Activated T-cell treated with anti-CD3 and anti-CD28 coated beads, Interleukin-2, amount 50 U/mL, for 24 hours (primary cell): Measurements from ENCODE around the gene GPR89B.
"Not testable (repeated sequence)": the region's sequence is repeated elsewhere in the genome, so short reads cannot be mapped to it uniquely, and the experiment has no call there.

Source experiments
- DNase-seq: peaks from one replicate; pipeline ENCODE4 v3.0.0-alpha.2; 2020
- H3K27ac Mint-ChIP-seq: 2 replicates; pipeline ENCODE4 v1.8.0; 2020; ENCODE audit warnings: mild to moderate bottlenecking, mixed read lengths
- H3K27me3 Mint-ChIP-seq: 2 replicates; pipeline ENCODE4 v1.8.0; 2020; ENCODE audit warnings: mixed read lengths
- H3K36me3 Mint-ChIP-seq: 2 replicates; pipeline ENCODE4 v1.8.0; 2020; ENCODE audit warnings: low read depth, mixed read lengths
- H3K4me1 Mint-ChIP-seq: 2 replicates; pipeline ENCODE4 v1.8.0; 2020; ENCODE audit warnings: low read depth, mixed read lengths
- H3K4me3 Mint-ChIP-seq: 2 replicates; pipeline ENCODE4 v1.8.0; 2020; ENCODE audit warnings: mild to moderate bottlenecking, moderate library complexity, mixed read lengths
- H3K9me3 Mint-ChIP-seq: 2 replicates; pipeline ENCODE4 v1.8.0; 2020; ENCODE audit warnings: mixed read lengths

Gene GPR89B

GRCh38 chr1:147913362-147913942, 14.8 kb upstream of the GPR89B start:
- no peak overlapping the region for H3K27ac Mint-ChIP-seq

GRCh38 chr1:147919896-147920295, 8.3 kb upstream of the GPR89B start:
- H3K27ac Mint-ChIP-seq: no peak overlapping the region
- peaks cover 4% of the 10 kb centered on the region for H3K4me1 Mint-ChIP-seq
- peaks cover 20% of the 10 kb centered on the region for H3K27me3 Mint-ChIP-seq
- no peak for DNase-seq
- no peak overlapping the region for H3K4me3 Mint-ChIP-seq
- H3K36me3 Mint-ChIP-seq: no peaks in the 10 kb centered on the region
- no peaks in the 10 kb centered on the region for H3K9me3 Mint-ChIP-seq

More at GRCh38 chr1:147913362-147913942, 14.8 kb upstream of the GPR89B start:
- H3K4me3 Mint-ChIP-seq: no peak overlapping the region
- no peaks in the 10 kb centered on the region for H3K4me1 Mint-ChIP-seq
- peaks cover 25% of the 10 kb centered on the region for H3K27me3 Mint-ChIP-seq
- no peaks in the 10 kb centered on the region for H3K9me3 Mint-ChIP-seq
- no peak for DNase-seq
- no peaks in the 10 kb centered on the region for H3K36me3 Mint-ChIP-seq

- Mint-ChIP-seq H3K27me3 (no peaks in the 10 kb centered on the region), H3K4me1 (peaks cover 9% of the 10 kb centered on the region), H3K36me3 (no peaks in the 10 kb centered on the region), H3K4me3 (no peak overlapping the region), H3K9me3 (no peaks in the 10 kb centered on the region), H3K27ac (no peak overlapping the region)
- DNase-seq: no peak
Observed at GRCh38 chr1:147924813-147925212, 3.4 kb upstream of the GPR89B start.

DNA sequence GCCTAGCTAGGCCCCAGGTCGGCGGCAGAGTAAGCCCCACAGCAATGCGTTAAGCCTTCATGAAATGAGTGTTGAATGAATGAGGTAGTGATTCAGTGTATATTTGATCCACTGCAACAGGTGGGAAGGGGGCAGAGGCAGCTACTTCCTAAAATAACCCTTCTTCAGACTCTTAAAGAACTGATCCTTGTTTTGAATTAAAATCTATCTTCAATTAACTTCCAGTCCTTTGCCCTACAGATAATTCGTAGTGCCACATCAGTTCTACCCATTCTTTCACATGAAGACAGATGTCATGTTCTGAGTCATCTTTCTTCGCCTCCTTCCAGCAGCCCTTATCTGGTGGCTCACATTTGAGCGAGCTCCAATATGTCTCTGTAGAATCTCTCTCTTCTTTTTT, 1.0 kb upstream of the GPR89B start:
- not testable (repeated sequence) for H3K9me3 Mint-ChIP-seq, H3K36me3 Mint-ChIP-seq, H3K27me3 Mint-ChIP-seq, H3K27ac Mint-ChIP-seq, H3K4me3 Mint-ChIP-seq, DNase-seq
- H3K4me1 Mint-ChIP-seq: peaks cover 31% of the 10 kb centered on the region

GRCh38 chr1:147927689-147928088, 531 bp upstream of the GPR89B start:
- H3K27ac Mint-ChIP-seq: not testable (repeated sequence)

GRCh38 chr1:147931137-147931536, 2.9 kb downstream of the GPR89B start:
- H3K27ac Mint-ChIP-seq, H3K36me3 Mint-ChIP-seq, H3K9me3 Mint-ChIP-seq, DNase-seq, H3K27me3 Mint-ChIP-seq: not testable (repeated sequence)
- peak overlapping the region; percentile 18 for H3K4me3 Mint-ChIP-seq
- H3K4me1 Mint-ChIP-seq: peaks cover 31% of the 10 kb centered on the region

More at GRCh38 chr1:147927689-147928088, 531 bp upstream of the GPR89B start:
- not testable (repeated sequence) for H3K36me3 Mint-ChIP-seq, H3K4me3 Mint-ChIP-seq, H3K27me3 Mint-ChIP-seq, H3K9me3 Mint-ChIP-seq, DNase-seq
- H3K4me1 Mint-ChIP-seq: peaks cover 36% of the 10 kb centered on the region

- Mint-ChIP-seq H3K36me3 (peaks cover 26% of the 10 kb centered on the region), H3K4me1 (peaks cover 24% of the 10 kb centered on the region)
- H3K27ac Mint-ChIP-seq, H3K27me3 Mint-ChIP-seq, H3K9me3 Mint-ChIP-seq, DNase-seq, H3K4me3 Mint-ChIP-seq: not testable (repeated sequence)
Observed at GRCh38 chr1:147935296-147935695, 7.1 kb downstream of the GPR89B start.

- not testable (repeated sequence) for H3K4me3 Mint-ChIP-seq, H3K27ac Mint-ChIP-seq, H3K9me3 Mint-ChIP-seq, H3K4me1 Mint-ChIP-seq, H3K27me3 Mint-ChIP-seq, DNase-seq
- peaks cover 26% of the 10 kb centered on the region for H3K36me3 Mint-ChIP-seq
Observed at GRCh38 chr1:147940456-147940855, 12.2 kb downstream of the GPR89B start.

GRCh38 chr1:147942563-147942962, 14.3 kb downstream of the GPR89B start:
- not testable (repeated sequence) for H3K4me3 Mint-ChIP-seq, H3K27ac Mint-ChIP-seq, H3K27me3 Mint-ChIP-seq, DNase-seq, H3K4me1 Mint-ChIP-seq, H3K9me3 Mint-ChIP-seq
- H3K36me3 Mint-ChIP-seq: peaks cover 21% of the 10 kb centered on the region

- not testable (repeated sequence) for H3K9me3 Mint-ChIP-seq, H3K4me3 Mint-ChIP-seq, DNase-seq, H3K27ac Mint-ChIP-seq, H3K27me3 Mint-ChIP-seq, H3K4me1 Mint-ChIP-seq
- H3K36me3 Mint-ChIP-seq: peaks cover 11% of the 10 kb centered on the region
Observed at GRCh38 chr1:147949517-147949916, 21.3 kb downstream of the GPR89B start.

GRCh38 chr1:147958906-147959305, 30.7 kb downstream of the GPR89B start:
- not testable (repeated sequence) for DNase-seq, H3K4me1 Mint-ChIP-seq, H3K27ac Mint-ChIP-seq, H3K27me3 Mint-ChIP-seq, H3K4me3 Mint-ChIP-seq, H3K9me3 Mint-ChIP-seq
- H3K36me3 Mint-ChIP-seq: peaks cover 10% of the 10 kb centered on the region

DNA sequence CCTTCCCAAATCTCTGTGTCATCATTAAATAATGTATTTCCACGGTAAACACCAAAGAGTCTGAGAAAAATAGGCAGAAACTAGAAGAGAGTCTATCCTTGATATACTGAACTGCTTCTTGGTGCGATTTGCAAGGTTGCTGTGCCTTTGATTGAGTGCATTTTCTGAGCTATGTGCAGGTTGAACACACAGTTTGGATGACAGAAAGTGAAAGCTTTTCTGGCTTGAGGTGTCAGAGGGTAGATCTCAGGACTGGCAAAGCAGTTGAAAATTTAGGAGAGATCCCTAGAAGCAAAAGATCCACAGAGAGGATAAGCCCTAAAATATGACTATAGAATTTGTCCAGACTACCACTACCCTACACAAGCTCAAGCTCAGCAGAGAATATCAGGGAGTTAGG, 31.5 kb downstream of the GPR89B start:
- H3K36me3 Mint-ChIP-seq: peaks cover 10% of the 10 kb centered on the region
- not testable (repeated sequence) for H3K27me3 Mint-ChIP-seq, DNase-seq, H3K27ac Mint-ChIP-seq, H3K4me1 Mint-ChIP-seq, H3K4me3 Mint-ChIP-seq, H3K9me3 Mint-ChIP-seq

- not testable (repeated sequence) for H3K4me3 Mint-ChIP-seq, H3K27me3 Mint-ChIP-seq, H3K27ac Mint-ChIP-seq, H3K9me3 Mint-ChIP-seq, DNase-seq, H3K4me1 Mint-ChIP-seq
- H3K36me3 Mint-ChIP-seq: peaks cover 10% of the 10 kb centered on the region
Observed at GRCh38 chr1:147964575-147964974, 36.4 kb downstream of the GPR89B start.

GRCh38 chr1:147966657-147967056, 38.4 kb downstream of the GPR89B start:
- H3K27me3 Mint-ChIP-seq, H3K4me1 Mint-ChIP-seq, H3K4me3 Mint-ChIP-seq, DNase-seq, H3K27ac Mint-ChIP-seq, H3K9me3 Mint-ChIP-seq: not testable (repeated sequence)
- H3K36me3 Mint-ChIP-seq: peaks cover 20% of the 10 kb centered on the region

DNA sequence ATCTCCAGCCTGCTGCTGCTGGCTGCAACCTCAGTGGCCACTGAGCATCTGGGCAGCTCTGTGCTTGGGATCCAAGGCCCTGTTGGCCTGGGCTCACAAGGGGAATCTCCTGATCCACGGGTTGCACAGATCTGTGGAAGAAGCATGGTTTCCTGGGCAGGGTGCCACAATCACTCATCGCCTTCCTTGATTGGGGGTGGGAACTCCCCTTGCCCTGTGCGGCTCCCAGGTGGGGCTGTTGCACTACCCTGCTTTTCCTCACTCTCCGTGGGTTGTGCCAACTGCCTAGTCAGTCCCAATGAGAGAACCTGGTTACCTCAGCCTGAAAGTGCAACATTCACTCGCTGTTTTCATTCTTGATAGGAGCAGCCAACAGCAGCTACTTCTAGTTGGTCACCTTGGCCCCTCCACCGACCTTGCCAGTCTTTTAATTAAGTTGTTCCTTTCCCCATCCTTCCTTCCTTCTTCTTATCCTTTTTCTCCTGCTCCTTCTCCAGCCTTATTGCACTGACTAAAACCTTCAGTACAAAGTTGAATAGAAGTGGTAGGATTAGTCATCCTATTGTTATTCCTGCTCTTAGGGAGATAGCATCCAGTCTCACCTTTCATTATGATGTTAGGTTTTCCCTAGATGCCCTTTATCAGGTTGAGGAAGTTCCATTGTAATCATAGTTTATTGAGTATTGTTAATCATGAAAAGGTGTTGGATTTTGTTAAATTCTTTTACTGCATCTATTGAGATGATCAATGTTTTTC, 50.9 kb downstream of the GPR89B start:
- H3K4me3 Mint-ChIP-seq, DNase-seq, H3K27me3 Mint-ChIP-seq, H3K4me1 Mint-ChIP-seq, H3K27ac Mint-ChIP-seq, H3K9me3 Mint-ChIP-seq: not testable (repeated sequence)
- peaks cover 32% of the 10 kb centered on the region for H3K36me3 Mint-ChIP-seq
